Inferior parietal cortex (tissue), 1 donor: ENCODE results near the gene CAPZB.

Experiments used
- DNase-seq: peaks from one replicate; pipeline ENCODE4 v3.0.0-alpha.2; 2016; ENCODE audit errors: extremely low spot score

The CAPZB gene

DNA sequence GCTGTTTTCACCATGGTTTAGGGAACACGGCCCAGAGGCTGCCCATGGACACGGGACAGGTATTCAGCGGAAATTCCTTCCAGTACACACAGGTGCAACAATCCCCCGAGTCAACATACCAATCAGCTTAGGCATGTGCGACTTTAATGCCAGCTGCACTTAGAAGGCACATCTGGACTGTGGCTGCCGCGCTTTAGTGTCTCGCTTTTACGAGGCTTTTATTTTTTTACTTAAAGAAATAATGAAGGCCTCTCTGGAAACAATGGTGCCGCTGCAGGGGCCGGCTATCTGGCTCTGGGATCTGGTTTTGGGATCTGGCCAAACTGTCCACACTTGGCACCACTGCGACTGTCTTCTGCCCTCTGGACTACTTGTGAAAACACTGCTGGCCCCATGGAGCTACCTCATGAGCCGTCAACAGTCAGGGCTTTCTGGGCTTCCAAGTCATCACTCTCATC, 117.7 kb downstream of the CAPZB start:
- DNase-seq: no peak

GRCh38 chr1:19366599-19367536, 118.5 kb downstream of the CAPZB start:
- DNase-seq: peak; percentile 38

DNA sequence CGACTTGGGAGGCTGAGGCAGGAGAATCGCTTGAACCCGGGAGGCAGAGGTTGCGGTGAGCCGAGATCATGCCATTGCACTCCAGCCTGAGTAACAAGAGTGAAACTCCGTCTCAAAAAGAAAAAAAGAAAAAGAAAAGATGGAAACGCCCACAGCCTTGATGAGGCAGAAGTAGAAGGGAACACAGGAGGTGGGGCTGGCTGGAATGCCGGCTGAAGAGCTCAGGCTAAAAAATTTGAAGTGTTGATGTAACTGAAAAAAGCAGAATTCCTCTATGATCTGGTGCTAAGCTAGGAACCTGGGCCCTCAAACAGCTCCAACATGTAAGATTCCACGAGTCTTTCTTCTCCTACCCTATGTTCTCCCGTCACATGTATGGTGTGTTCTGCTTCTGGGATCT, 119.6 kb downstream of the CAPZB start:
- no peak for DNase-seq

DNA sequence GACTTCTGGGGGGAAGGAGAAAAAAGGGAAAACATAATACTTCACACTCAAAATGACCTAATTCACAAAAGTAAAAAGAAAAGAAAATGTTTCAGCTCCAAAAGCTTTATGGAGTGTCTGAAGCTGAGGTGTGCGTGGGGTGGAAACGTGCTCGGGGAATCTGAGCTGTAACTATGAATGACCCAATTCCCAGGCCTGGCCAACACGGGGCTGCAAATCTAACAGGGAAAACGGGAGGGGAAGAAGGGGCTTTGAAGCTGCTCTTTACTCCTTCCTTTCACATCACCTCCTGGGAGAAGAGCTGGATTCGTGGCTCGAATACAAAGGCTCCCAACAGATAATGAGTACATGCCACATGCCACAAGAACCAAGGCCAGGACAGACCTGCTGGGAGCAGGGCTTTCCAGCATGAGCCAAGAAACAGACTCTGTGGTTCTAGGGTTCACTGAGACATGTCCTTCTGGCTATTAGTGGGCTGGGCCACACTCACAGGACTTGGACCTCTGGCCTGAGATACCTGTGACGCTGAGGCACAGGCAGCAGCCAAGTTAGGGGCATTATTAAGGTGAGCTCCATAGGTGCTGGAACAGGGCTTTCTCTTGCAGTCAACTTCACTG, 121.7 kb downstream of the CAPZB start:
- DNase-seq: no peak

DNA sequence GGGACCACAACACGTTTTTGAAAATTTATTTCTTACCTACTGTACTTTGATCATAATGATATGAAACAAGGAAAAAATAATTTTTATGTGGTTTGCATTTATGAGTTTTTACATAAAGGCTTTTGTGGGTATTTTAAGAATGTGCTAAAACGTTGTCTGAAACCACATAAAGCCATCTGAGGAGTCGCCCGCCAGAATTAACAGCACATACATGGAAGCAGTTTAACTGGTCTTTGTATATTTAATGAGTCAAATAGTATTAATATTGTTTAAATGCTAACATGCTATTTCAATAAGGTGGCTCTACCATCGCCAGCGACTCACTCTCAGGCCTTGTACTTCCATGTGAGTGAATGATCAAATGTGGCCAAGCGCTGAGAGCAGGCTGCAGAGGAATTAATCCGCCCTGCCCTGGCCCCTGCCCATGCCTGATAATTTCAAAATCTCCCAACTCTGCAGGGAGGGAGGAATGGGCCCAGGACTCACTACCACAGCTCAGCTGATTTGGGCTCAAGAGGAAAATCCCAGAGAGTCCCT, 123.7 kb downstream of the CAPZB start:
- DNase-seq: no peak

DNA sequence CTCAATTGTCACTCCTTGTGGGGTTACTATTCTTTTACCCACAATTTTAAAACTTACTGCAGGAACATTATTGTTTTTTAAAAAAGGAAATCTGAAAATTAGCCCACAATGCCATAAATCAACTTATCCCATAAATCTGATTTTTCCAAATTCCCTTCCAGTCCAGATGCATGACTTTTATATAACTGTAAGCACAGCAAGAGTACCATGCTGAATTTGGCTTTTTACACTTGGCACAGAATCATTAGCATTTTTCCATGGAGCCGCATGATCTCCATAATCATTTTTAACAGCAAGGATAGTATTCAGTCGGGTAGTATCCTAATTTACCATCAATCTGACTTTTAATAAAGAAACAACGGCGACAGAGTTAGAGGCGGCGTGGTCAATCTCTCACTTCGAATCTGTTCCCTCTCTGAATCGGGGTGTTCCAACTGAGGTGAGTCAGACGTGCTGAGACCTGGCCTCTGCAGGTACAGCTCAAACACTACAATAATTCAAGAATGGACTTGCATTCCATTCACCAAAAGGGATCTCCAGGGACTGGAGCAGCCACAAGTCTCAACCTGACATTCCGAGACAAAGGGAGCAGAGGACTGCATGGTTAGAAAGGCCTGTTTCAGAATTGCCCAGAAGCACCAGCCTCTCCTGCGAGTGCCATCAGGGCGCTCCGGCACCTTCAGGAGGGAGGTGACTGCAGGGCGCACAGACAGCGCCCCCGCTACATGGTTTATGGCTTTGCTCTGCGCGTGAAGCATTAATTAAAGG, 124.3 kb downstream of the CAPZB start:
- no peak for DNase-seq

DNA sequence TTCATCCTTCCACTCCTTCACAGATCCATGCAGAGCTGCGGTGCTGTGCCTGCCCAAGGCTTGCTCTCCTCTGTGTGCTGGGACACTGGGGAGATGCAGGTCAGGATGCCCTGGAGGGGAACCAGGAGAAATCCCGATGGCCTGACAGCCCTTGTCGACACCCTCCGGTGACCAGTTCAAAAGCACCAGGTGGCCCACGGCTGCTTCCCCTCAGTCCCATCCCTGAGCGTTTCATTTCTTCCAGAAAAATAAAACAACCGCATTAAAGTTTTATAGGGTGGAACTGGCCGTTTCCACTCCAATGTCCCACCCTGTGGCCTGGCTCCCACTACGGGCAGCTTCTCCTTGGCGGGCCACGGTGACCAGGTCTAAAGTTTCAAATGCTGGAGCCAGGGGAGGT, 124.9 kb downstream of the CAPZB start:
- DNase-seq: no peak

- no peak for DNase-seq
Measured at GRCh38 chr1:19360016-19360415, 125.3 kb downstream of the CAPZB start.

DNA sequence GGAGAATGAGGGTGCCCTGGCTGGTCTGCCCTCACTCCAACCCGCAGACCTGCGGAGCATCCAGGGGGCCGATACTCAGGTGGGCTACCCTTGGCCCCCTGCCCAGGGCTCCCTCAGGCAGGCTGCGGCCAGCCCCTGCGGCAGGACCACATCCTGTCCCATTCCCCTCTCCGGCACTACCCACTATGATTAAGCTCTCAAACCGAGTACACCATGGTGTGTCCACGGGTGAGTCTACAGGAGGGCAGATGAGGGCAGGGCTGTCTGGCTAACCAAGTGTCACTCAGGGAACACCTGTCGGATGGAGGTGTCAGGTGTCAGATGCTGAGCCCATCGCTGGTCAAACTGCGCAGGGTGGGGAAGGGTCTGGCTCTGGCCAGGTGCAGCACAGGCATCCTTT, 126.0 kb downstream of the CAPZB start:
- no peak for DNase-seq

GRCh38 chr1:19358710-19359109, 126.6 kb downstream of the CAPZB start:
- no peak for DNase-seq

GRCh38 chr1:19357299-19357986, 127.9 kb downstream of the CAPZB start:
- no peak for DNase-seq

DNA sequence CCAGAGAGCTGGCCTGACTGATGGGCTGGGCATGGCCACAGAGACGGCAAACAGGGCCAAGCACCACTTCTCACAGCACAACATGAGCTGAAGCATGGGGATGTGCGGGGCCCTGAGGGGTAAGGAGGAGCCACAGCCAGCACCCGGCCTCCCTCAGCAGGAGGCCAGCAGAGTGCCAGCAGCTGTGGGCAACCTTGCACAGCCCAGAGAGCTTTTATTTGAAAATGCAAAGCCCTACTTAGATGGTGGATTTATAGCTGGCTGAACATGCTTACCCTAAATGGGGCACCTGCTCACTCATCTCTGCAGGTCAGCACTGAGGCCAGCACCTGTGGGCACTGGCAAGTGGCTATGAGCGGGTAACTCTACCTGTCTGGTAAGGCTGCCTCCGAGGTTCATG, 129.1 kb downstream of the CAPZB start:
- no peak for DNase-seq

DNA sequence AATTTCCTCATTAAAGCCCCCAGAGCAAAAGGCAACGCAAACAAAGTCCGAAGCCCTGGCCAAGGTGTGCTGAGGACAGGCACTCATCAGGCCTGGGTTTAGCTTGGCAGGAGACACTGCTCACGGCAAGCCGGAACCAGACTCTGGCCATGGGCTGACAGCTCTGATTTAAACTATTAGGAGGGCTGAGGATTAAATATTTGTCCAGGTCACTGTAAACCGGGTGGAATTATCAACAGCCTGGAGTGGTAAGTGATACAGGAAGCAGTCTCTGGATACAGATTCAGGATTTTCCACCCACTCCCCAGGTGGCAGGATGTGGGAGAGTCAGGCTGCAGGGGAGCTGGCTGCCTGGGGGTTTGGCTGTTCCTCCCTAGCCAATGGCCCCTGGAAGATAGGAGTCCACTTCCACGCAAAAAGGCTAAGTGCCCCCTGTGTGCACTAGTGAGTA, 130.8 kb downstream of the CAPZB start:
- no peak for DNase-seq

DNA sequence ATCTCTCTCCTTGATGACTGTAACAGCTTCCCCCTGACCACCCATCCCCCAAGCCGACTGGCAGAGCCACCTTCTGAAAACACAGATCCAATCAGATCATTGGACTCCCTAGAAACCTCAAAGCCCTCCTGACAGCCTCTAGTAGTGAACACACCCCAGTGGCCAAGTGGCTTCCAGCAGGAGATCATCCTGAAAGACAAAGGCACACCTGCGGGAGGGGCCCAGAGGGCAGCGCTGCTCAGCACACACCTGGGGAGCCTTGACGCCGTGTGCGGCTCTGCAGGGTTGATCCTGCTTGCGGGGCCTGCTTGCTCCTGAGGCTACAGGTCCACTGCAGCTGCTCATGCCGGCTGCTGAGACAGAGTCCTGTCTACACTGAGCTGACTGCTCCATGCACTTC, 131.7 kb downstream of the CAPZB start:
- DNase-seq: no peak

DNA sequence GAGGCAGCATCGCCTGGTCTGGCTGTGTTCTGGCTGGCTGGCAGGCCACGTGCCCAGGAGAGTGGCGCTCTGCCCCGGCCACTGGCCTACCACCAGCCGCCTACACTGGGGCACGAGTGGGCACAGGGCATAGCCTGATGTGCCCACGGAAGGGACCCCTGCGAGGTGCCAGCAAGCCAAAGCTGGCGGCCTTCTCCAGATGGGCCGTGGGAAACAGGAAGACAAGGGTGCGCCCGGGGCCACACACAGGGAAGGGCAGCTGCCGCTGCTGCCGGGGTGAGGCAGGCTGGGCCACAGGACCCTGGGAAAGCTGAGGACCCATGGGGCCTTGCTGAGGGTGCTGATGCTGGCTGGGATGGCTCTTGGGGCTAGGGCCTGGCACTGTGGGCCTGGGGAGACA, 132.5 kb downstream of the CAPZB start:
- DNase-seq: no peak

- DNase-seq: no peak
Measured at GRCh38 chr1:19351873-19352272, 133.5 kb downstream of the CAPZB start.

GRCh38 chr1:19350566-19350965, 134.8 kb downstream of the CAPZB start:
- no peak for DNase-seq

- DNase-seq: no peak
Measured at GRCh38 chr1:19349999-19350398, 135.3 kb downstream of the CAPZB start.

GRCh38 chr1:19348441-19349198, 136.7 kb downstream of the CAPZB start:
- no peak for DNase-seq

- no peak for DNase-seq
Measured at GRCh38 chr1:19347533-19348172, 137.7 kb downstream of the CAPZB start.
